ENCODE measurements around the gene AUTS2. TPM values are rescaled to one million over a fixed set of nuclear protein-coding genes. Genes with fewer than 3 reads are reported as not detected.

AUTS2 gene
- total RNA-seq, 2 experiments from 2014 or later: 2.4 to 3.0 TPM

DNA sequence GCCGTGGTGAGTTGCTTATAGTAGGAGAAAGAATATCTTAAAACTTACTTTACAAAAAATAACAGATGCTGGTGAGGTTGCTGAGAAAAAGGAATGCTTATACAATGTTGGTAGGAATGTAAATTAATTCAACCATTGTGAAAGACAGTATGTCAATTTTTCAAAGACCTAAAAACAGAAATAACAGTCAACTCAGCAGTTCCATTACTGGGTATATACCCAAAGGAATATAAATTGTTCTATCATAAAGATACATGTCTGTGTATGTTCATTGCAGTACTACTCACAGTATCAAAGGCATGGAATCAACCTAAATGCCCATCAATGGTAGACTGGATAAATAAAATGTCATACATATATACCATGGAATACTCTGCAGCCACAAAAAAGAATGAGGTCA, 420.4 kb downstream of the AUTS2 start:
- intact Hi-C loops (cut with DNase I, micrococcal nuclease): no loop called here
- H3K36me3 Mint-ChIP-seq (ENCODE audit: low read depth): no peaks in the 10 kb centered on the region
- CTCF ChIA-PET: no interaction called here

GRCh38 chr7:70027867-70028266, 429.6 kb downstream of the AUTS2 start:
- H3K9me3 Mint-ChIP-seq (ENCODE audit: low read depth): no peaks in the 10 kb centered on the region
- ATAC-seq: peak; percentile 58
- H3K4me1 Mint-ChIP-seq: peaks cover 4% of the 10 kb centered on the region
- no peak overlapping the region for H3K4me3 Mint-ChIP-seq
- no peak overlapping the region for H3K27ac Mint-ChIP-seq
- H3K36me3 Mint-ChIP-seq (ENCODE audit: low read depth): no peaks in the 10 kb centered on the region
- POLR2A ChIA-PET: interaction anchor here (0.7 kb wide), 1 partner anchor 16 kb away, joined by 4 read pairs; no protein-coding TSS in a partner anchor
- DNase-seq: peak; percentile 54
- CTCF ChIA-PET: no interaction called here
- intact Hi-C loops (cut with DNase I, micrococcal nuclease): no loop called here
- H3K27me3 Mint-ChIP-seq: peaks cover 2% of the 10 kb centered on the region

More for the DNA sequence above, 420.4 kb downstream of the AUTS2 start:
- H3K4me1 Mint-ChIP-seq: no peaks in the 10 kb centered on the region
- H3K27me3 Mint-ChIP-seq: peaks cover 4% of the 10 kb centered on the region
- ATAC-seq: no peak
- no peak for DNase-seq
- POLR2A ChIA-PET: no interaction called here
- H3K27ac Mint-ChIP-seq: no peak overlapping the region
- H3K9me3 Mint-ChIP-seq (ENCODE audit: low read depth): no peaks in the 10 kb centered on the region
- no peak overlapping the region for H3K4me3 Mint-ChIP-seq

GRCh38 chr7:70028620-70029019, 430.3 kb downstream of the AUTS2 start:
- H3K27me3 Mint-ChIP-seq: peaks cover 4% of the 10 kb centered on the region
- intact Hi-C loops (cut with DNase I, micrococcal nuclease): no loop called here
- H3K36me3 Mint-ChIP-seq (ENCODE audit: low read depth): no peaks in the 10 kb centered on the region
- peaks cover 4% of the 10 kb centered on the region for H3K4me1 Mint-ChIP-seq
- ChIA-PET POLR2A (interaction anchor here (0.7 kb wide), 1 partner anchor 17 kb away, joined by 4 read pairs; no protein-coding TSS in a partner anchor), CTCF (no interaction called here)
- no peak overlapping the region for H3K4me3 Mint-ChIP-seq
- H3K27ac Mint-ChIP-seq: no peak overlapping the region
- ATAC-seq (no peak), DNase-seq (no peak)
- H3K9me3 Mint-ChIP-seq (ENCODE audit: low read depth): no peaks in the 10 kb centered on the region

DNA sequence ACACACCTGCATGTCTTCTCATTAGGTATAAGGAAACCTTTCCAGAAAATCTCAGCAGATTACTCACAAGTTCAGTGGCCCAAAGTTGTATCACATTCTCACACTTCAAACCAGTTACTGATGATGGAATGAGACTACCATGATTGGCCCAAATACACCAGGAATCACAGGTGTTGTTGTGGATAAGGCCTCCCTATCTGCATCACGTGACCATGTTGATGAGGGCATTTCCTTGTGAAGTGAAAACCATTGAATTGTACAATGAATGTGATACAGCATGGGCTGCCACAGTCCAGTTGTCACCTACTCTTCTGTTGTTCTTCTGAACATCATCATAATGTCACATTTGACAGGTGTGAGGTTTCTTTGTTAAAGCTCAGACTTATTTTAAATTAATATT, 431.7 kb downstream of the AUTS2 start:
- peaks cover 4% of the 10 kb centered on the region for H3K4me1 Mint-ChIP-seq
- intact Hi-C loops (cut with DNase I, micrococcal nuclease): no loop called here
- H3K9me3 Mint-ChIP-seq (ENCODE audit: low read depth): no peaks in the 10 kb centered on the region
- no peak for ATAC-seq
- H3K4me3 Mint-ChIP-seq: no peak overlapping the region
- peaks cover 4% of the 10 kb centered on the region for H3K27me3 Mint-ChIP-seq
- ChIA-PET POLR2A (no interaction called here), CTCF (no interaction called here)
- H3K27ac Mint-ChIP-seq: no peak overlapping the region
- DNase-seq: no peak
- no peaks in the 10 kb centered on the region for H3K36me3 Mint-ChIP-seq (ENCODE audit: low read depth)

DNA sequence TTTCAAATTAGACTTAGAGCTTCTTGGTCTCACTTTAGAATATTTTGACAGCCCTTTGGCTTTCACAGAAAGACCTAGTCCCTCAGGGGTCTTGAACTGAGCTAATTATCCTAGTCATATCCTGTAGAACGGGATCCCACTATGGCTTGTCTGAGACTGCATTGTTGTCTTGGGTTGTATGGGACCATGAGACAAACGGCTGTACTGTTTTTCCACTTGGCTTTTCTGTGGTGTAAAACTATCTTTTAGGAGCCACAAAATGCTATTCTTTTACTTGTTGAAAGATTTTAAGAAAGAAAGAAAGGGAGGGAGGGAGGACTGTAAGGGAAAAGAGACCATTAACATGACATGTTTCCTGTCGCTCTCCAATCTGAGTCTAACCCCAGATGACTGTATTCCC, 432.5 kb downstream of the AUTS2 start:
- Mint-ChIP-seq H3K4me1 (peaks cover 4% of the 10 kb centered on the region), H3K36me3 (ENCODE audit: low read depth) (no peaks in the 10 kb centered on the region), H3K27me3 (peaks cover 4% of the 10 kb centered on the region), H3K4me3 (no peak overlapping the region), H3K27ac (no peak overlapping the region), H3K9me3 (ENCODE audit: low read depth) (no peaks in the 10 kb centered on the region)
- intact Hi-C loops (cut with DNase I, micrococcal nuclease): no loop called here
- ChIA-PET CTCF (interaction anchor here (0.7 kb wide), 1 partner anchor 323 kb away, joined by 5 read pairs; no protein-coding TSS in a partner anchor), POLR2A (no interaction called here)
- ATAC-seq (no peak), DNase-seq (no peak)

DNA sequence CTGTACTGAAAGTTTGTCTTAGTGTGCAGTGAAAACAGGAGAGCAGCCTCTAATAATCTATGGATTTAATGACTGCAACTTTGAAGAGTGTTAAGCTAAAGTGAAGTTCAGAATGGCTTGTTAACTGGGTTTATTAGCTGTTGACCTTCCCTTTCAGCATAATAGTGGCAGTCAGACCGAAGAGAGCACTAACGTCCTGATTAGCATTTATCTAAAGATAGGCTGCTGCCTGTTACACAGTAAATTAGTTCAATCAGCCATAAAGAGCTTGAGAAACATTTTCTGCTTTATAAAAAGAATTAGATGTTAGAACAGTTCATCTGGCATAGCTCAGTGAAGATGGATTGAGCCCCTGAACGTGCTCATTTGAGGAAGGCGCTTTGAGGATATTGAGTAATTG, 433.0 kb downstream of the AUTS2 start:
- Mint-ChIP-seq H3K36me3 (ENCODE audit: low read depth) (no peaks in the 10 kb centered on the region), H3K9me3 (ENCODE audit: low read depth) (no peaks in the 10 kb centered on the region), H3K4me1 (peaks cover 4% of the 10 kb centered on the region), H3K27me3 (peaks cover 4% of the 10 kb centered on the region), H3K4me3 (no peak overlapping the region), H3K27ac (no peak overlapping the region)
- DNase-seq (no peak), ATAC-seq (no peak)
- intact Hi-C loops (cut with DNase I, micrococcal nuclease): no loop called here
- POLR2A ChIA-PET: no interaction called here
- CTCF ChIA-PET: interaction anchor here (0.7 kb wide), 1 partner anchor 323 kb away, joined by 5 read pairs; no protein-coding TSS in a partner anchor

DNA sequence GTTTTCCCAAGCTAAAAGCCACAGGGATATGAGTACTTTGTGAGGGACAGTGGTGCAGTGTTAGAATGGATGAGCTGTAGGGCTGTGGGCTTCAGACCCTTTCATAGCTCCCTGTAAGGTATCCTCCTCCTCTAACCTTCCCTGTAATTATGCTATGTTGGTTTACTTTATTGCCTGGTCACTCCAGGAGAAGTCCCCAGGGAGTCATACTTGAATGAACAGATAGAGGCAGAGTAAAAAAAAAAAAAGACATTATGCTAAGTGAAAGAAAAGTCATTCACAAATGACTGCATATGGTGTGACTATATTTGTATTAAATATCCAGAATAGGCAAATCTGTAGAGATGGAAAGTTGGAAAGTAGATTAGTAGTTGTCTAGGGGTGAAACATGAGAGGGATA, 434.4 kb downstream of the AUTS2 start:
- H3K9me3 Mint-ChIP-seq (ENCODE audit: low read depth): no peaks in the 10 kb centered on the region
- no peak overlapping the region for H3K4me3 Mint-ChIP-seq
- no peak for DNase-seq
- H3K27ac Mint-ChIP-seq: no peak overlapping the region
- H3K36me3 Mint-ChIP-seq (ENCODE audit: low read depth): no peaks in the 10 kb centered on the region
- peaks cover 4% of the 10 kb centered on the region for H3K4me1 Mint-ChIP-seq
- POLR2A ChIA-PET: no interaction called here
- CTCF ChIA-PET: no interaction called here
- ATAC-seq: no peak
- H3K27me3 Mint-ChIP-seq: peaks cover 4% of the 10 kb centered on the region
- intact Hi-C loops (cut with DNase I, micrococcal nuclease): no loop called here

GRCh38 chr7:70033226-70033625, 435.0 kb downstream of the AUTS2 start:
- ATAC-seq: no peak
- H3K9me3 Mint-ChIP-seq (ENCODE audit: low read depth): no peaks in the 10 kb centered on the region

DNA sequence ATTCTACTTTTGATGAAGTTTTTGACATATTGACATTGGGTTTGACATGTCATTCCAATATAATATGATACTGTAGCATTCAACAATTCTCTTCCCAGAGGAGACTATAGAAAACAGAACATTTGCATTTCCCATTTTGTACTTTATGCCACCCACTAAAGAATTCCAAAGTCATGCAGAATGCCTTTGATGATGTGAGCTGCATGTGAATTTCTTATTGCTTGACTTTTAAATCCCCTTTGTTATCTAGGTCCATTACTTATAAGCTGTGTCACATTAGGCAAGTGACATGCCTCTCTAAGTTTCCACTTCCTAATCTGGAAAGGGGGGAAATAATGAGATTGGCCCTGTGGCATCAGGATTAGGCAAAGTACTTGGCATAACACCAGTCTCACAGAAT, 436.7 kb downstream of the AUTS2 start:
- Mint-ChIP-seq H3K9me3 (ENCODE audit: low read depth) (no peaks in the 10 kb centered on the region), H3K4me3 (no peak overlapping the region), H3K27me3 (peaks cover 3% of the 10 kb centered on the region), H3K27ac (no peak overlapping the region), H3K36me3 (ENCODE audit: low read depth) (no peaks in the 10 kb centered on the region), H3K4me1 (no peaks in the 10 kb centered on the region)
- CTCF ChIA-PET: no interaction called here
- no peak for ATAC-seq
- intact Hi-C loops (cut with DNase I, micrococcal nuclease): no loop called here
- POLR2A ChIA-PET: no interaction called here
- no peak for DNase-seq

More at GRCh38 chr7:70033226-70033625, 435.0 kb downstream of the AUTS2 start:
- no peak for DNase-seq
- Mint-ChIP-seq H3K27ac (no peak overlapping the region), H3K4me1 (peaks cover under 1% of the 10 kb centered on the region), H3K4me3 (no peak overlapping the region), H3K27me3 (peaks cover 3% of the 10 kb centered on the region), H3K36me3 (ENCODE audit: low read depth) (no peaks in the 10 kb centered on the region)
- POLR2A ChIA-PET: no interaction called here
- CTCF ChIA-PET: no interaction called here
- intact Hi-C loops (cut with DNase I, micrococcal nuclease): no loop called here

GRCh38 chr7:70035519-70035918, 437.2 kb downstream of the AUTS2 start:
- ATAC-seq (no peak), DNase-seq (no peak)
- intact Hi-C loops (cut with DNase I, micrococcal nuclease): no loop called here
- Mint-ChIP-seq H3K27me3 (peaks cover 3% of the 10 kb centered on the region), H3K4me1 (no peaks in the 10 kb centered on the region), H3K9me3 (ENCODE audit: low read depth) (no peaks in the 10 kb centered on the region), H3K36me3 (ENCODE audit: low read depth) (no peaks in the 10 kb centered on the region), H3K27ac (no peak overlapping the region), H3K4me3 (no peak overlapping the region)
- ChIA-PET CTCF (no interaction called here), POLR2A (no interaction called here)

DNA sequence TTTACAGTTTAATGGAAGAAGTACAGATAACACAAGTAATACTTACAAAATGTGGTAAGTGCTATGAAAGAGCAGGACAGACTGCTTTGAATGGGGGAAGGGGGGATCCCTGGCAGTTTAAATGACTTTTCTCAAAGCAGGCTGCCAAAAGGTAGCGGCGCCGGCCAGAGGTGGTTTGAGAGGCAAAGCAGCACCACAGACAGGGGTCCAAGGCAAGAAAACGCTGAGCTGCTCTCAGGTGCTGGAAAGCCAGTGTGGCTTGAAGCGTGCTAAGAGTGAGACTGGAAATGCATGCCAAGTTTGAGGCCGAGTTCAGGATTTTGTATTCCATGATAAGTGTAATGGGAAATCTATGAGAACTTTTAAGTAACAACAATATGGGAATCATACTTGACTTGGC, 437.7 kb downstream of the AUTS2 start:
- POLR2A ChIA-PET: no interaction called here
- Mint-ChIP-seq H3K4me3 (no peak overlapping the region), H3K36me3 (ENCODE audit: low read depth) (no peaks in the 10 kb centered on the region), H3K9me3 (ENCODE audit: low read depth) (no peaks in the 10 kb centered on the region), H3K27ac (no peak overlapping the region), H3K4me1 (no peaks in the 10 kb centered on the region), H3K27me3 (peaks cover 3% of the 10 kb centered on the region)
- ATAC-seq (no peak), DNase-seq (no peak)
- intact Hi-C loops (cut with DNase I, micrococcal nuclease): no loop called here
- CTCF ChIA-PET: no interaction called here

GRCh38 chr7:70036695-70037094, 438.4 kb downstream of the AUTS2 start:
- no peak overlapping the region for H3K27ac Mint-ChIP-seq
- ChIA-PET CTCF (interaction anchor here (0.6 kb wide), 1 partner anchor 36 kb away, joined by 3 read pairs; no protein-coding TSS in a partner anchor), POLR2A (no interaction called here)
- no peaks in the 10 kb centered on the region for H3K36me3 Mint-ChIP-seq (ENCODE audit: low read depth)
- H3K4me1 Mint-ChIP-seq: no peaks in the 10 kb centered on the region
- no peaks in the 10 kb centered on the region for H3K9me3 Mint-ChIP-seq (ENCODE audit: low read depth)
- DNase-seq (no peak), ATAC-seq (no peak)
- H3K4me3 Mint-ChIP-seq: no peak overlapping the region
- intact Hi-C loops (cut with DNase I, micrococcal nuclease): no loop called here
- H3K27me3 Mint-ChIP-seq: peaks cover 3% of the 10 kb centered on the region
